ENCODE results near the gene CCDC83. TPM values are rescaled to one million over a fixed set of nuclear protein-coding genes. Genes with fewer than 3 reads are reported as not detected.
A peak's percentile ranks its signal among the peaks of the same experiment; 100 is the strongest.

The CCDC83 gene
- total RNA-seq (not detected in 2 replicates), polyA plus RNA-seq (not detected in 2 replicates)

DNA sequence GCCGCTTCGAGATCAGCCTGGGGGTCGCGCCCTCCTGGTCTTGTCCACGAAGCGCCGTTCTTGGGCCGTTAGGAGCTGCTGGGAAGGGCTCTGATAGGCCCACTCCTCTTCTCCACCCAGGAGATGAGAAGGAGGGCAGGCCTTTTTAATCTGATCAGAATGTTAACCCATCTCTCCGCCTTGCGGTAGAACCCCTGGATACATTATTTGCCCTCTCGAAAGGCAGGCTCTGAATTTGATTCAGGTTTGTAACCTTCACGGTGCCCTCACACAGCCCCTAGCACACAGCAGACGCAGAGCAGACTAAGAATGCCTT lies at the start of gene CCDC83:
TSS of gene CCDC83 (plus strand) at position 43 of the 316 bp plus-strand sequence. CDS start 9,741 bp downstream, outside the sequence.
- Histone ChIP-seq H3K4me1 (ENCODE audit: low read depth) (peaks cover 7% of the 10 kb centered on the region), H3K27me3 (no peaks in the 10 kb centered on the region), H3K27ac (peak within 1 kb of the TSS; percentile 44), H3K4me3 (peak within 1 kb of the TSS; percentile 26), H3K9me3 (ENCODE audit: low read depth) (no peaks in the 10 kb centered on the region), H3K36me3 (no peaks in the 10 kb centered on the region)
- TF ChIP-seq, protein P1, sequence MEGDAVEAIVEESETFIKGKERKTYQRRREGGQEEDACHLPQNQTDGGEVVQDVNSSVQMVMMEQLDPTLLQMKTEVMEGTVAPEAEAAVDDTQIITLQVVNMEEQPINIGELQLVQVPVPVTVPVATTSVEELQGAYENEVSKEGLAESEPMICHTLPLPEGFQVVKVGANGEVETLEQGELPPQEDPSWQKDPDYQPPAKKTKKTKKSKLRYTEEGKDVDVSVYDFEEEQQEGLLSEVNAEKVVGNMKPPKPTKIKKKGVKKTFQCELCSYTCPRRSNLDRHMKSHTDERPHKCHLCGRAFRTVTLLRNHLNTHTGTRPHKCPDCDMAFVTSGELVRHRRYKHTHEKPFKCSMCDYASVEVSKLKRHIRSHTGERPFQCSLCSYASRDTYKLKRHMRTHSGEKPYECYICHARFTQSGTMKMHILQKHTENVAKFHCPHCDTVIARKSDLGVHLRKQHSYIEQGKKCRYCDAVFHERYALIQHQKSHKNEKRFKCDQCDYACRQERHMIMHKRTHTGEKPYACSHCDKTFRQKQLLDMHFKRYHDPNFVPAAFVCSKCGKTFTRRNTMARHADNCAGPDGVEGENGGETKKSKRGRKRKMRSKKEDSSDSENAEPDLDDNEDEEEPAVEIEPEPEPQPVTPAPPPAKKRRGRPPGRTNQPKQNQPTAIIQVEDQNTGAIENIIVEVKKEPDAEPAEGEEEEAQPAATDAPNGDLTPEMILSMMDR (IDR thresholded peaks at IDR 0.05; ENCODE audit: low read depth, low read length) = no peak
- DNase-seq (ENCODE audit: low read depth in 1 of 2, low spot score in 1 of 2) = peak in 1 of 2 donors; percentile 32

DNA sequence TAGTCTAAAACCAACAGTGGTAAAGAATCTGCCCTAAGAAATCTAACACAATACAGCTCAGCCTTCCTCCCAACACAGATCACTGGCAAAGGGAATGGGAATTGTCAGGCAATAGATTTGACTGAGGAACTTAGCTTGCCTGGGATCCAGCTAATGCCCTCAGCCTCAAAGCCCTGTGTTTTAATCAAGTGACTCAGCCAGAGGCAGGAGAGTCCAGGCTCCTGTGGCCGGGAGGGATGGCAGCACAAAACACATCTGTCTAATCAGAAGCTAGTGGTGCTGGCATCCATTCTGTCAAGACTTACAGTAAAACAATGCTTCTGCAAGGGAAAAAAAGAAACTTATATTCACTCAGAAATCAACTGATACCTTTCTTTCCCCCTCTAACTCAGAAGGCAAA lies 49.8 kb upstream of the CCDC83 start:
- no peaks in the 10 kb centered on the region for H3K9me3 ChIP-seq (ENCODE audit: low read depth)
- H3K27ac ChIP-seq = no peak overlapping the region
- peaks cover 10% of the 10 kb centered on the region for H3K27me3 ChIP-seq
- TF ChIP-seq, protein P1 (IDR thresholded peaks at IDR 0.05; ENCODE audit: low read depth, low read length) = no peak
- no peaks in the 10 kb centered on the region for H3K4me1 ChIP-seq (ENCODE audit: low read depth)
- H3K36me3 ChIP-seq = no peaks in the 10 kb centered on the region
- no peak for DNase-seq (ENCODE audit: low read depth in 1 of 2, low spot score in 1 of 2)
- H3K4me3 ChIP-seq = no peak overlapping the region

DNA sequence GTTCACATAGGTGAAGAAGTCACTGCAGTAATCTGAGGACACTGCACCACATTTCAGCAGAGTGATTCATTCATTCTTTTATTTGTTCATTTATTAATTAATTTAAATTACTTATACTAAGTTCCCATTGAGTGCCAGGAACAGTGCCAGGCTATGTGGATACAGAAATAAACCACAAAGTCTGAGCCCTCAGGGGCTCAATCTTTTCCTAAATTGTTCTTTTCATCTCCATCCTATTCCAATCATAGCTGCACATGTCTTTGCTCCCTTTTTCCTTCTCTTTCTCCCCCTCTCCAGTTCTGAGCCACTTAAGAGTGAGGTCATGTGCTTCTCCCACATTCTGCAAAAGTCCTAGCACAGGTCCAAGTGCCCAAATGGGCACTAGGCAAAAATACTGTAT lies 49.2 kb upstream of the CCDC83 start:
- Histone ChIP-seq H3K4me3 (no peak overlapping the region), H3K27ac (no peak overlapping the region), H3K36me3 (no peaks in the 10 kb centered on the region), H3K4me1 (ENCODE audit: low read depth) (no peaks in the 10 kb centered on the region), H3K27me3 (peaks cover 14% of the 10 kb centered on the region), H3K9me3 (ENCODE audit: low read depth) (no peaks in the 10 kb centered on the region)
- no peak for DNase-seq (ENCODE audit: low read depth in 1 of 2, low spot score in 1 of 2)
- TF ChIP-seq, protein P1 (IDR thresholded peaks at IDR 0.05; ENCODE audit: low read depth, low read length) = no peak

DNA sequence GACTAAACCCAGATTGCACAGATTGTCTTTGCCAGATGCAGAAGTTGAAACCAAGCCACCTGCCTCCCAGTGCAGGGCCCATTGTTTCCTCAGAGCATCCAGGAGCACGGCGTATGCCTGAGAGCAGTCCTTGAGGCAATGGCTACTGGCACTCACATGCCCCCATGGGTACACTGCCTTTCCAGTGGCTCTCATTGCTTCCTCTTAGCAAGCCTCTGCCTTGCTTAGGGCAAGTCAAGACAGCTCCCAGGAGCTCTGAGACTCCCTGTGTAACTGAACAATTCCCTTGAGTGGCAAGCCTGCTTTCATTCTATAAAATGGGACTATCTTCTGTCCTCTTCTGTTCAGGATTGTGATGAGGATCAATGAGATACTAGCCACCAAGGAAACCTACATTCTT lies 48.3 kb upstream of the CCDC83 start:
- H3K4me1 ChIP-seq (ENCODE audit: low read depth) = no peaks in the 10 kb centered on the region
- no peak overlapping the region for H3K4me3 ChIP-seq
- no peaks in the 10 kb centered on the region for H3K36me3 ChIP-seq
- H3K27me3 ChIP-seq = peaks cover 21% of the 10 kb centered on the region
- H3K27ac ChIP-seq = no peak overlapping the region
- TF ChIP-seq, protein P1 (IDR thresholded peaks at IDR 0.05; ENCODE audit: low read depth, low read length) = no peak
- no peak for DNase-seq (ENCODE audit: low read depth in 1 of 2, low spot score in 1 of 2)
- no peaks in the 10 kb centered on the region for H3K9me3 ChIP-seq (ENCODE audit: low read depth)

DNA sequence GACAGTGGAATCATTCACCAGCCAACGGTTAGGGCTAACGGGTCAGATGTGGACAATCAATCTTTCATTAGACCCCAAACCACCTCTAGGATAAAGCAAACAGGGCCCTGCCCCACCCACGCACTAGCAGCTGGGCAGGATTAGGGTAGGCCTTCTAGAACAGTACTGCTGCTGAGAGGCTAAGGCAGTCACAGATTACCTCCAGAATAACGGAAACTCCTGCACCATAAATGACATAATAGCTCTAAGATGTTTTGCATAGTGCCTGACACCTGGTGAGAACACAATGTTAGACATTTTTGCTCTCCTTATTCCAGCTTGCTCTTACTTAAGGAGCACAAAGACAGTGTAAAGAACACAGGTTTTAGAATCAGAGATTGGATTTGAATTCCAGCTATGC lies 46.0 kb upstream of the CCDC83 start:
- Histone ChIP-seq H3K4me1 (ENCODE audit: low read depth) (no peaks in the 10 kb centered on the region), H3K36me3 (no peaks in the 10 kb centered on the region), H3K9me3 (ENCODE audit: low read depth) (no peaks in the 10 kb centered on the region), H3K27ac (no peak overlapping the region), H3K27me3 (peaks cover 45% of the 10 kb centered on the region), H3K4me3 (no peak overlapping the region)
- DNase-seq (ENCODE audit: low read depth in 1 of 2, low spot score in 1 of 2) = no peak
- TF ChIP-seq, protein P1 (IDR thresholded peaks at IDR 0.05; ENCODE audit: low read depth, low read length) = no peak

DNA sequence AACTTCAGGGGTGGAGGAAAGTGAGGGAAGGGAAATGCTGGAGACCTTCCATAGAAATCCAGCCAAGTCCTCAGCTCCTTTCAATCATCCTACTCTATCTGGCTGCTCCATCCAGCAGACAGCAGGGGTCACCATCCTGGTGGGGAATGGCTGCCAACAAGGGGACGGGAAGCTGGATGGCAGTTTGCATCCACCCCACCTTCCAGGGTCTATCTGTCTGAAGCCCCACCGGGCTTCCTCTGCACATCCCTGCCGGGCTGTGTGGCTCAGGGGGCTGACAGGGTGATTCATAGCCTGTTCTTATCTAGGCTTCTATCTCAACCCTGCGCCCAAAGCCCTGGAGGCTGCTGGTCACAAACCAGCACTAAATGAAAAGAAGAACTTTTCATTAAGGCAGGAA lies 45.3 kb upstream of the CCDC83 start:
- H3K4me3 ChIP-seq = peak overlapping the region; percentile 45
- peak in 1 of 2 donors; percentile 17 for DNase-seq (ENCODE audit: low read depth in 1 of 2, low spot score in 1 of 2)

More for the DNA sequence above, 45.3 kb upstream of the CCDC83 start:
- Histone ChIP-seq H3K4me1 (ENCODE audit: low read depth) (no peaks in the 10 kb centered on the region), H3K9me3 (ENCODE audit: low read depth) (no peaks in the 10 kb centered on the region), H3K27ac (no peak overlapping the region), H3K27me3 (peaks cover 51% of the 10 kb centered on the region), H3K36me3 (no peaks in the 10 kb centered on the region)
- TF ChIP-seq, protein P1 (IDR thresholded peaks at IDR 0.05; ENCODE audit: low read depth, low read length) = no peak

Data from cardiac muscle cell (in vitro differentiated cells and primary cell).